GM19238 (cell line): ENCODE results near the gene VSTM5.
"Not testable (repeated sequence)": the region's sequence is repeated elsewhere in the genome, so short reads cannot be mapped to it uniquely, and the experiment has no call there.

Experiments
- DNase-seq: peaks from one replicate; pipeline ENCODE4 v3.0.0; 2011; ENCODE audit warnings: low spot score; ENCODE audit not compliant: insufficient read length

Gene VSTM5

DNA sequence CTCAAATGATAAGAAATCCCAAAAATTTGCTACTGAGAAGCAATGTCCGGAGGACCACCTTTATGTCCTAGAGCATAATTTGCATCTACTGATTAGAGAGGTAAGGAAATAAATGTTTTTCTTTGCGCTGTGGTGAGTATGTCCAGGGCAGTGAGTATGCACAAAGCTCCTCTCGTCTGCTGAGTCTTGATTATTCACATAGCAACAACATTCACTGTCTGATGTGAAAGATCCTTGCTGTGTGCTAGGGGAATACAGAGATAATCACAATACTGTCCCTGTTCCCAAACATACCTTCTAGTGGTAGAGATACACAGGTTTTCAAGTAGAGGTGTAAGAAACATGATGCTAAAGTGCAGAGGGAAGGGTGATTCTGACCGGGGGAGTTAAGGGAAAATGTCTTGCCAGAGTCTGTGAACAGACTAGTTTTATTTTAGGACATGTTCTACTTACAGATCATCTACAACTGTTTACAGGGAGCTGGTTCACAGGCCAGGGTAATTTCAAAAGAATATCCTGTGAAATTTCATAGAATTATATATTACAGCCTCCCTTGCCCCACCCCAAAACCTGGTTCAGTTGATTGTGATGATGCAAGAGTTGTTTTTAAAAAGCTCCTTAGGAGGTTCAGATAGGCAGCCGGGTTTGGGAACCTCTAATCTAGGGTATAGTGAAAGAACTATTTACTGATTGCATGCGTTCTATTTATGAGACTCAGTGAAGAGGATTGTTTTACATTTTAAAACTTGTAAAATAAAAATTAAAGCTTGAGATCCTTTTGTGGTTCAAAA lies 53.8 kb downstream of the VSTM5 start:
- no peak for DNase-seq

DNA sequence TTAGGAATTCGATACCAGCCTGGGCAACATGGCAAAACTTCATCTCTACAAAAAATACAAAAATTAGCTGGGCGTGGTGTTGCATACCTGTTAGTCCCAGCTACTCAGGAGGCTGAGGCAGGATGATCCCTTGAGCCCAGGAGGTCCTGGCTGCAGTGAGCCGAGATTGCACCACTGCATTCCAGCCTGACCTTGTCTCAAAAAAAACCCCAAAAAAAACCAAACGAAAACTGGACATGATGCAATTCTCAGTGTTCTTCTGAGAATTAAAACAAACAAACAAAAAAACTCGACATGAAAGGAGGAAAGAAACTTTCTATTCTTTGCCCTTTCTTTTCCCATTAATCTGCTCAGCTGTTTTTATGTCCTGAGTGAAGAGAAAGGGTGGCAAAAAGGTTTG lies 58.9 kb downstream of the VSTM5 start:
- no peak for DNase-seq

DNA sequence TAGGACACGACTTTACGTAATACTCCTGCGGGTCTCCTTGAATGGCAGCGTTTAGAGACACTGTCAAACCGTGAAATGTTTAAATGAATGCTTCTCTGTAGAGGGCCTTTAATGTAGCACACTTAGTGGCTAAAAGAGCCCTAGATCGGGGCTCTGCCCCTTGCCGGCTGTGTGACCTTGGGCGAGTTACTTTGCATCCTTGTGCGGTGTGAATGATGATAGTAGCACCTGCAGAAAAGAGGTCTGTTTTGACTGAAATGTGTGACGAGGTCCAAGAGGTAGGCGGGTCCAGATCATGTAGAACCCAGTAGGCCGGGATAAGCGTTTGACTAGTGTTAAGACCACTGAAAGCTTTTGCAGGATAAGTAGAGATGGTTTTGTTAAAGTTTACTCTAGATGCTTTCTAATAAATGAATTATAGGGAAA lies 65.5 kb downstream of the VSTM5 start:
- DNase-seq: peak; percentile 5

DNA sequence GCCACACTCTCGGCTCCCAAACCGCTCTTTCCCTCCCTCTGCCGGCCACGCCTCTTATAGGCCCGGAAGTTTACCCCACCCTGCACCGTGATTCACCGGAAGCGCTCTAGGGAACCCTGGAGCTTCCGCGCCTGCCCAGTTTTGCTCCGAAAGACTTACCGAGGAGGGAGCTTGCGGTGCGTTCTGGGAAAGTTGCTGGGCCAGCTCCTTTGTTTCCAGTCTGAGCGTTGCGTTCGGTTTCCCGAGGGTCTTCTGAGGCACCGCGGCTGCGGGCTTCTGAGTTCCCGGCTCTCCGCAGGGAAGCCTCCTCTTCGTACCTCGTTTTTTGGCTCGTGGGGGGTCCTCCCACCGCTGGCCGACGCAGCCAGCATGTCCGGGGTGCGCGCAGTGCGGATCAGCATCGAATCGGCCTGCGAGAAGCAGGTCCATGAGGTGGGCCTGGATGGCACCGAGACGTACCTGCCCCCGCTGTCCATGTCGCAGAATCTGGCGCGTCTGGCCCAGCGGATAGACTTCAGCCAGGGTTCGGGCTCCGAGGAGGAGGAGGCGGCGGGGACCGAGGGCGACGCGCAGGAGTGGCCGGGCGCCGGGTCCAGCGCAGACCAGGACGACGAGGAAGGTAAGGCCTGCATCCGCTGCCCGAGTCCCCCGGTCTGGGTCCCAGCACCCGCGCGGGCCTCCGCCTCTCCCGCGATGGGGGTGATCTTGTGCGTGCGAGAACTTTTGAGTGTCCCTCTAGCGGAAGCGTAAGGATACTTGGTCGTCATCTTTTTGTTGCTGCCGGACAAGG lies 66.1 kb downstream of the VSTM5 start, which contains the start of gene MED17:
TSS of gene MED17 (plus strand) at position 138 of the 790 bp plus-strand sequence. CDS start at position 370, 232 bp downstream.
- DNase-seq: peak; percentile 83

DNA sequence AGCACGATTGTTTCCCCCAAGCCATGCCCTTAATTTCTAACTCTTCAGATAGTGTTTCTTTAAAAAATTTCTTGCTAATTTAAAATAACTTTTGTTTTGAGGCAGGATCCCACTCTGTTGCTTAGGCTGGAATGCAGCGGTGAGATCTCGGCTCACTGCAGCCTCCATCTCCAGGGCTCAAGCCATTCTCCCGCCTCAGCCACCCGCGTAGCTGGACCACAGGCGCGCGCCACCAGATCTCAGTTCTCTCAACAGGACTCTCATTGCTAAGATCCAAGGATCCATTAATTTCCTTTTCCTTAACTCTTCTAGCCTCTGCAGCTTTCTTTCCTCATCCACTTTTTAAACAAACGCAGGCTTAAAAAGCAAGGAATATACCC lies 66.7 kb downstream of the VSTM5 start:
- DNase-seq: no peak

DNA sequence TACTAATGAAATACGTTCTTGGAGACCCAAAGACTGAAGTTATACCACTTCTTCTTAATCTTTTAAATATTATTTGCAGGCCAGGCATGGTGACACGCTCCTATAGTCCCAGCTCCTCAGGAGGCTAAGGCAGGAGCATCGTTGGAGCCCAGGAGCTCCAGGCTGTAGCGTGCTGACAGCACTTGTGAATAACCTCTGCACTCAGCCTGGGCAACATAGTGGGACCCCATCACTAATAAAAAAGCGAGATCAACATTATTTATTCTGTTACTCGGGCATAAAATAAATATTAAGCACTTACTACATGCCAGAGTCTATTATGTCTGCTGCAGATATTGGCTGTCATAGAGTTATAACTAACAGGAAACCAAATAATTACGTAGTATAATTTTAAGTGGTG lies 67.1 kb downstream of the VSTM5 start:
- DNase-seq: no peak

DNA sequence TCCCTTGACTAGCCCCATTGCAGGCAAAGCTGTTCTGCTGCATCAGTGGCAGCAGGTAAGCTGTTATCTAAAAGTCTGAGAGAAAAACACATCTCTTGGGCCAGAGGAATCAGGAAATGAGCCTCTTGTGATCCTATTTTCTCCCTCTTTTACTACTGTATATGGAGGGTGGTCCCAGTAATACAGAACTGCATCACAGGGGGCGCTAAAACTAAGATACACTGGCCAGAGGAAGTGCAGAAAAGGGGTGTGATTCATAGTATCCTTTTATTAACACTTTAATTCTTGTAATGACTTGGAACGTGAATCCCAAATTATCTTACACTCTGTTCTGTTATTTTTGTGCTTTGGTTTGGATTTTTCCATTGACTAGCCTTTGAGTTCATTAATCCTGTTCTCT lies 75.1 kb downstream of the VSTM5 start:
- no peak for DNase-seq

DNA sequence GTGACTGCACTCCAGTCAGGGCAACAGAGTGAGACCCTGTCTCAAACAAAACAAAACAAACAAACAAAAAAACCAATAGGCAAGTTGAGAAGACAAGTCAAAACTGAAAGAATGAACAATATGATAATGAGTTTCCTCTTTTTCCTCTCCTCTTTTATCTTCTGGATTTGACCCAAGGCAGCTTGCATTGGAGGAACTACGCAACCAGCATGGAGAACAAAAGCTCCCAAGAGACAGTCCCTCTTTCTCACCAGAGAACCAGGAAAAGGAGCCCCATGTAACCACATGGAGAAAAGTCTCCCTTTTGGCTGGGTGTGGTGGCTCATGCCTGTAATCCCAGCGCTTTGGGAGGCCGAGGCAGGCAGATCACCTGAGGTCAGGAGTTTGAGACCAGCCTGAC lies 75.9 kb downstream of the VSTM5 start:
- DNase-seq: not testable (repeated sequence)

DNA sequence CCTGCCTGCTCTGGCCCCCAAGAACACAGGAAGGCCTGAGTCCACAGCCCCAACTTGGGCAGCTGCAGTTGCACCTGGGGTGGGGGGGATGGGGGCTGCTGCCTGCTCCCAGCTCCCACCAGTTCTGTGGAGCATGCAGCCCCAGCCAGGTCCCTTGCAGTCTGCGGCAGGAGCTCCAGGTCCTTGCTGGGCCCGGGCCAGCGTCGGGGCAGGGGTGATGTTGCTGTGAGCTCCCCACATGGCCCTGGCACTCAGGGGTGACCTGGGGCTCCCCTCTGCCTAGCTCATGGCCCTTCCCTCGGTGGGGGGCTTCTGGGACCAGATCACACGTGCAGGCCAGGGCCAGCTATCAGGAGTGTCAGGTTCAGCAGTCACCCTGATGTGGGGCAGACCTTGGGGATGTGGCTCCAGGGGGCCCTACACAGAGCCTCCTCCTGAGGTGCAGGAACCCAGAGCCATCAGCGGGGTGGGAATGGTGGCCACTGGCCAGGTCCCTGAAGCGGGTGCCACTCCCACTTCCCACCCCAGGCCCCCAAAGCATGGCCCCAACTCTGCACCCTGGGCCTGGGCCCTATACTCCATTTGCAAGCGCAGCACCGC lies 76.7 kb downstream of the VSTM5 start:
- DNase-seq: no peak

DNA sequence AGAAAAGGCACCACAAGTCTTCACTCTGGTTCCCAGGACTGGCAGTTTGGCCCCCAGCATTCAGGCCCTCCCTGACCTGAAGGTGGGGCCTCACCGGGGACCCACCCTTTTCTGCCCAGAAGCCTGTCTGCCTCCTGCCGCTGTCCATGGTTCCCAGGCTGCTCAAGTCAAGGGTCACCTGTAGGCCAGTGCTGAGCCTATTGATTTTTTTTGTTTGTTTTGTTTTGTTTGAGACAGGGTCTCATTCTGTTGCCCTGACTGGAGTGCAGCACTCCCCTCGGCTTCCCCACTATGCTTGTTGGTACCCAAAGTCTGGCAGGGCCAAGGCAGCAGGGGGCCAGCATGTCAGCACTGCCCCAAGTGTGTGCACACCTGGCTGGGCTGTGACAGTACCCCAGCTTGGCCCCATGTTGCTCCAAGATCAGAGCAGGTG lies 77.4 kb downstream of the VSTM5 start:
- no peak for DNase-seq

DNA sequence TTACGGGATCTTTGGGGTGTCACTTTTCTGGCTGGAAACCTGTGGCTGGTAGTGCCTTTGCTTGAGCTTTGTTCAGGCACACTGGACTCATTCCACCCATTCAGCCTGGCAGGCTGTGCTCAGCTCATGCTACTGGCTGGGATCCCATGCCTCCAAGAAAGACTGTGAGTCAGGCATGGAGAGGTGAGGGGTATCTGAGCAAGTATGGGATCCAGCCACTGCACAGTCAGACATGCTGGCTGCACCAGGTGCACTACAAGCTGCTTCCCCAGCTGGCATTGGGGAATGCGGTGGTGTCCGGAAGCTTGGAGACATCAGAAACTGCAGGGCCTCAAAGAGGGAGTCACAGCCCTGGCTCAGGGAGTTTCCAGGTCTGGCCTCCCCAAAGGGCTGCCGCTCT lies 78.3 kb downstream of the VSTM5 start:
- DNase-seq: no peak

DNA sequence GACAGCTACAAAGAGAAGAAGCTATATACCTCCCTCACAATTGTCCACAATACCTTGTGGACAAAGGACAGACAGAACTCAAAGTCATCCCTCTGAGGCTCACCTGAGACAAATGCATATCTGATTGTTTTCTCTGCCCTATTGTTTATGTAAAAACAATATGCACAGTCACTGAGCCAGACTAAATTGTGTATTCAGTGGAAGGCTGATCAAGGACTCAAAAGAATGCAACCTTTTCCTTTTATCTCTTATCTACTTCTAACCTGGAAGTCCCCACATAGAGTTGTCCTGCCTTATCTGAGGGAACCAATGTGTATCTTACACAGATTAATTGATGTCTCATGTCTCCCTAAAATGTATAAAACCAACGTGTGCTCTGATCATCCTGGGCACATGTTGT lies 80.3 kb downstream of the VSTM5 start:
- no peak for DNase-seq
